Common myeloid progenitor, CD34-positive (primary cell): ENCODE results near the gene CD160.
"Not testable (repeated sequence)": the region's sequence is repeated elsewhere in the genome, so short reads cannot be mapped to it uniquely, and the experiment has no call there.

Source experiments
- CTCF ChIA-PET: fragments of 350-600 bp; sonication (Branson Sonifier 250); formaldehyde crosslinking; loops from one replicate; lab custom pipeline; 2021; ENCODE audit warnings: antibody characterized with exemption; lab: Charles Lee
- POLR2A ChIA-PET: fragments of 350-600 bp; sonication (Branson Sonifier 250); formaldehyde crosslinking; loops from one replicate; lab custom pipeline; 2021; ENCODE audit warnings: antibody characterized with exemption; lab: Charles Lee
- DNase-seq, 3 donors: peaks; one replicate each; pipeline versions ENCODE4 v3.0.0 to v3.0.0-alpha.2; 2013
- H3K27ac ChIP-seq, 2 experiments: 1 replicate in 1 of 2; 2 replicates in 1 of 2; pipeline ENCODE4 v1.7.0; 2013; ENCODE audit warnings: inconsistent platforms in 2 of 2, low read length in 2 of 2, mild to moderate bottlenecking in 2 of 2, low read depth in 1 of 2, moderate library complexity in 1 of 2; ENCODE audit not compliant: severe bottlenecking in 2 of 2, insufficient read depth in 1 of 2, poor library complexity in 1 of 2
- H3K27me3 ChIP-seq, 5 experiments: replicated peaks in 2 of 5; 1 replicate in 3 of 5; 2 replicates in 2 of 5; pipeline versions ENCODE4 v1.6.1 to v1.7.0; 2013; ENCODE audit warnings: low read length in 4 of 5, mild to moderate bottlenecking in 2 of 5, moderate library complexity in 2 of 5, inconsistent platforms in 1 of 5; ENCODE audit not compliant: insufficient read depth in 5 of 5, control insufficient read depth in 4 of 5
- H3K36me3 ChIP-seq, 4 experiments: 1 replicate in 2 of 4; 2 replicates in 2 of 4; pipeline versions ENCODE4 v1.6.1 to v1.7.0; 2013; ENCODE audit warnings: low read length in 3 of 4, control low read depth in 1 of 4, mild to moderate bottlenecking in 1 of 4; ENCODE audit not compliant: control insufficient read depth in 4 of 4, insufficient read depth in 4 of 4
- H3K4me1 ChIP-seq, 4 experiments: 1 replicate in 3 of 4; 2 replicates in 1 of 4; pipeline versions ENCODE4 v1.6.1 to v1.7.1; 2013; ENCODE audit warnings: low read length in 3 of 4, mild to moderate bottlenecking in 3 of 4, control low read depth in 1 of 4, inconsistent platforms in 1 of 4, moderate library complexity in 1 of 4; ENCODE audit not compliant: control insufficient read depth in 4 of 4, insufficient read depth in 4 of 4; ENCODE audit errors: control extremely low read depth in 1 of 4
- H3K4me3 ChIP-seq, 7 experiments: 1 replicate in 4 of 7; 2 replicates in 3 of 7; pipeline versions ENCODE4 v1.5.1 to v1.7.0; 2013; ENCODE audit warnings: mild to moderate bottlenecking in 7 of 7, low read length in 6 of 7, moderate library complexity in 6 of 7, inconsistent platforms in 2 of 7, low read depth in 2 of 7, control low read depth in 1 of 7; ENCODE audit not compliant: insufficient read depth in 4 of 7, control insufficient read depth in 1 of 7; ENCODE audit errors: extremely low read depth in 1 of 7
- H3K9me3 ChIP-seq, 5 experiments: 1 replicate in 4 of 5; 2 replicates in 1 of 5; pipeline versions ENCODE4 v1.6.1 to v1.7.1; 2013; ENCODE audit warnings: low read length in 4 of 5, mild to moderate bottlenecking in 2 of 5, inconsistent platforms in 1 of 5, low read depth in 1 of 5, moderate library complexity in 1 of 5; ENCODE audit not compliant: control insufficient read depth in 4 of 5, insufficient read depth in 2 of 5; ENCODE audit errors: control extremely low read depth in 1 of 5
- WGBS: methylation state at CpG from one replicate; pipeline ENCODE4 v1.1.5; 2013; ENCODE audit not compliant: insufficient coverage; 5-methylcytosine and 5-hydroxymethylcytosine counted together

The CD160 gene

DNA sequence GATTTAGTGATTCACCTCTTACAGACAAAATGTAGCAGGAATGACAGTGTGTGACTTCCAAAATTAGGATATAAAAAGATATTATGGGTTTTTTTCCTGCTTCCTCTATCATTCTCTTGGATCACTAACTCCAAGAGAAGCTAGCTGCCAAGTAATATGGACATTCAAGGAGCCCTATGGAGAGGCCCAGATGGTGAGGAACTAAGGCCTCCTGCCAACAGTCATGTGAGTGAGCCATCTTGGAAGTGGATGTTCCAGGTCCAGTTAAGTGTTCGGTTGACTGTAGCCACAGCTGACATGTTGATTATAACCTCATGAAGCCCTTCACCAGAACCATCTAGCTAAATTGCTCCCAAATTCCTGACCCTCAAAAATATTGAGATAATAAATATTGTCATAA is 38.8 kb downstream of the CD160 start:
- ChIA-PET CTCF (interaction anchor here (0.7 to 1.5 kb wide), 4 partner anchors 11 to 36 kb away, joined by 3 to 6 read pairs (median 3); no protein-coding TSS in a partner anchor), POLR2A (no interaction called here)
- Histone ChIP-seq H3K36me3 (peaks cover 2 to 42% (median 23%) of the 10 kb centered on the region in 4 experiments), H3K4me1 (no peaks in the 10 kb centered on the region), H3K27ac (no peak overlapping the region), H3K27me3 (no peaks in the 10 kb centered on the region), H3K4me3 (no peak overlapping the region), H3K9me3 (peaks cover 1 to 15% (median 8%) of the 10 kb centered on the region in 5 experiments)
- DNase-seq, result no peak
- no CpG with 5 or more reads among the region's 1 CpG for WGBS

DNA sequence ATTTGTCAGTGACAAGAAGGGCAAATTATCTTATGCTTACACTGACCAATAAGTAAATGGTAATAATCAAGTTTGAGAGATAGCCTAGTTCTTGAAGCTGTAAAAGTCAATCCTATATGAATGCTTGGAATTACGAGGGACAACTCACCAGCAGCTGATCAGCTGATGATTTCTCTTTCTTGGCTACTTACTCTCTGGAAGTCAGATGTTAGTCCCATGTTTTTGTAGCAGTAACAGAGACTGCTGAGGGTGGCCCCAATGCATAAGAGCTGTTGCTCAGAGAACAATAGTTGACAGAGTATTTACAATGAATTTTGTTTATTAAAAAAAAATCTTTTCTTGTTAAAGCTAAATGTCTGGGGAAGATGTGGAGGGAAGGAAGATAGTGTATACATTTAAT is 39.3 kb downstream of the CD160 start:
- 86% methylated on average over 1 of the region's 1 CpG for WGBS
- peaks cover 2 to 42% (median 22%) of the 10 kb centered on the region in 4 experiments for H3K36me3 ChIP-seq
- CTCF ChIA-PET, result interaction anchor here (0.7 to 1.5 kb wide), 4 partner anchors 11 to 37 kb away, joined by 3 to 6 read pairs (median 3); no protein-coding TSS in a partner anchor

DNA sequence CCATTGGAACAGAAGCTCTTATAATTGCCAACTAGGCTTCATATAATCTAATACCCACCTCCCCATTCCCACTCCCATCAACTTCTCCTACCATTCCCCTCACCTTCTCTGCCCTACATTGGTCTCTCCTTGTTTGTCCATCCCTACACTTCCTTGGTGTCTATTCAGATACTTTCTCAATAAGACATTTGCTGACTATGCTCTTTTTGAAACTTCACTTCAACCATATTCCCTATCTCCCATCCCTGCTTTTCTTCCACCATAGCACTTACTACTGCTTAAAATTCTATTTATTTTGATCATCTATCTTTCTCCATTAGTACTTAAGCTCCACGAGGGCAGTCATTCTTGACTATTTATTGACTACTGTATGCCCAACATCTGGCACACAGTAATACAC is 40.4 kb downstream of the CD160 start:
- WGBS, result 100% methylated on average over 1 of the region's 1 CpG
- H3K27ac ChIP-seq, result no peak overlapping the region
- POLR2A ChIA-PET, result no interaction called here
- H3K36me3 ChIP-seq, result peaks cover 2 to 41% (median 22%) of the 10 kb centered on the region in 4 experiments
- no peaks in the 10 kb centered on the region for H3K4me1 ChIP-seq
- H3K9me3 ChIP-seq, result peaks cover 1 to 15% (median 8%) of the 10 kb centered on the region in 5 experiments
- no peak overlapping the region for H3K4me3 ChIP-seq
- DNase-seq, result no peak
- CTCF ChIA-PET, result interaction anchor here (1.2 to 1.5 kb wide), 2 partner anchors 11 to 17 kb away, joined by 3 read pairs; no protein-coding TSS in a partner anchor
- H3K27me3 ChIP-seq, result no peaks in the 10 kb centered on the region

More for the DNA sequence above, 39.3 kb downstream of the CD160 start:
- POLR2A ChIA-PET, result no interaction called here
- no peak for DNase-seq
- Histone ChIP-seq H3K9me3 (peaks cover 1 to 15% (median 8%) of the 10 kb centered on the region in 5 experiments), H3K4me1 (no peaks in the 10 kb centered on the region), H3K27me3 (no peaks in the 10 kb centered on the region), H3K27ac (no peak overlapping the region), H3K4me3 (no peak overlapping the region)

DNA sequence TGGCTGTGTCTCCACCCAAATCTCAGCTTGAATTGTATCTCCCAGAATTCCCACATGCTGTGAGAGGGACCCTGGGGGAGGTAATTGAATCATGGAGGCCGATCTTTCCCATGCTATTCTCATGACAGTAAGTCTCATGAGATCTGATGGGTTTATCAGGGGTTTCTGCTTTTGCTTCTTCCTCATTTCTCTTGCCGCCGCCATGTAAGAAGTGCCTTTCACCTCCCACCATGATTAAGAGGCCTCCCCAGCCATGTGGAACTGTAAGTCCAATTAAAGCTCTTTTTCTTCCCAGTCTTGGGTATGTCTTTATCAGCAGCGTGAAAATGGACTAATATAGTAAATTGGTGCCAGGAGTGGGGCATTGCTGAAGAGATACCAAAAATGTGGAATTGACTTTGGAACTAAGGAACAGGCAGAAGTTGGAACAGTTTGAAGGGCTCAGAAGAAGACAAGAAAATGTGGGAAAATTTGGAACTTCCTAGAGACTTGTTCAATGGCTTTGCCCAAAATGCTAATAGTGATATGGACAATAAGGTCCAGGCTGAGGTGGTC is 41.2 kb downstream of the CD160 start:
- H3K27me3 ChIP-seq, H3K4me1 ChIP-seq, H3K4me3 ChIP-seq, DNase-seq, POLR2A ChIA-PET, H3K27ac ChIP-seq: not testable (repeated sequence)
- Histone ChIP-seq H3K36me3 (peaks cover 2 to 43% (median 22%) of the 10 kb centered on the region in 4 experiments), H3K9me3 (peaks cover 1 to 15% (median 8%) of the 10 kb centered on the region in 5 experiments)
- 94% methylated on average over 3 of the region's 4 CpGs for whole genome bisulfite sequencing
- CTCF ChIA-PET, result interaction anchor here (1.2 kb wide), 1 partner anchor 11 kb away, joined by 3 read pairs; no protein-coding TSS in a partner anchor

DNA sequence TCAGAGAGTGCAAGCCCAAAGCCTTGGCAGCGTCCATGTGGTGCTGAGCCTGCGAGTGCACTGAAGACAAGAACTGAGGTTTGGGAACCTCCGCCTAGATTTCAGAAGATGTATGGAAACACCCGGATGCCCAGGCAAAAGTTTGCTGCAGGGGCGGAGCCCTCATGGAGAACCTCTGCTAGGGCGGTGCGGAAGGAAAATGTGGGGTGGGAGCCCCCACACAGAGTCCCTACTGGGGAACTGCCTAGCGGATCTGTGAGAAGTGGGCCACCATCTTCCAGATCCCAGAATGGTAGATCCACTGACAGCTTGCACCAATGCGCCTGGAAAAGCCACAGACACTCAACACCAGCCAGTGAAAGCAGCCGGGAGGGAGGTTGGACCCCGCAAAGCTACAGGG is 42.2 kb downstream of the CD160 start:
- H3K27me3 ChIP-seq, POLR2A ChIA-PET, DNase-seq, CTCF ChIA-PET, H3K27ac ChIP-seq, H3K4me3 ChIP-seq, H3K4me1 ChIP-seq: not testable (repeated sequence)
- Histone ChIP-seq H3K36me3 (peaks cover 3 to 45% (median 22%) of the 10 kb centered on the region in 4 experiments), H3K9me3 (peaks cover 1 to 15% (median 8%) of the 10 kb centered on the region in 5 experiments)
- 100% methylated on average over 9 of the region's 11 CpGs for WGBS

DNA sequence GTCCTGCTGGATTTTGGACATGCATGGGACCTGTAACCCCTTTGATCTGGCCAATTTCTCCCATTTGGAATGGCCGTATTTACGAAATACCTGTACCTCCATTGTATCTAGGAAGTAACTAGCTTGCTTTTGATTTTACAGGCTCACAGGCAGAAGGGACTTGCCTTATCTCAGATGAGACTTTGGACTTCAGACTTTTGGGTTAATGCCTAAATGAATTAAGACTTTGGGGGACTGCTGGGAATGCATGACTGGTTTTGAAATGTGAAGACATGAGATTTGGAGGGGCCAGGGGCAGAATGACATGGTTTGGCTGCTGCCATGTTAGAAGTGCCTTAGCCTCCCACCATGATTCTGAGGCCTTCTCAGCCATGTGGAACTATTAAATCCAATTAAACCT is 42.7 kb downstream of the CD160 start:
- no CpG with 5 or more reads among the region's 2 CpGs for WGBS
- H3K4me1 ChIP-seq, H3K4me3 ChIP-seq, H3K27ac ChIP-seq, POLR2A ChIA-PET, DNase-seq, H3K27me3 ChIP-seq: not testable (repeated sequence)
- Histone ChIP-seq H3K9me3 (peaks cover 1 to 15% (median 8%) of the 10 kb centered on the region in 5 experiments), H3K36me3 (peaks cover 3 to 43% (median 22%) of the 10 kb centered on the region in 4 experiments)
- CTCF ChIA-PET, result interaction anchor here (1.5 kb wide), 1 partner anchor 11 kb away, joined by 3 read pairs; no protein-coding TSS in a partner anchor

DNA sequence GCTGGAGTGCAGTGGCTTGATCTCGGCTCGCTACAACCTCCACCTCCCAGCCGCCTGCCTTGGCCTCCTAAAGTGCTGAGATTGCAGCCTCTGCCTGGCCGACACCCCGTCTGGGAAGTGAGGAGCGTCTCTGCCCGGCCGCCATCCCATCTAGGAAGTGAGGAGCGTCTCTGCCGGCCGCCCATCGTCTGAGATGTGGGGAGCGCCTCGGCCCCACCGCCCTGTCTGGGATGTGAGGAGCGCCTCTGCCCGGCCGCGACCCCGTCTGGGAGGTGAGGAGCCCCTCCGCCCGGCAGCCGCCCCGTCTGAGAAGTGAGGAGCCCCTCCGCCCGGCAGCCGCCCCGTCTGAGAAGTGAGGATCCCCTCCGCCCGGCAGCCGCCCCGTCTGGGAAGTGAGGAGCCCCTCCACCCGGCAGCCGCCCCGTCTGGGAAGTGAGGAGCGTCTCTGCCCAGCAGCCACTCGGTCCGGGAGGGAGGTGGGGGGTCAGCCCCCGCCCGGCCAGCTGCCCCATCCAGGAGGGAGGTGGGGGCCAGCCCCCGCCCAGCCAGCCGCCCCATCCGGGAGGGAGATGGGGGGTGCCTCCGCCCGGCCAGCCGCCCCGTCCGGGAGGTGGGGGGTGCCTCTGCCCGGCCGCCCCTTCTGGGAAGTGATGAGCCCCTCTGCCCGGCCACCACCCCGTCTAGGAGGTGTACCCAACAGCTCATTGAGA is 45.1 kb downstream of the CD160 start:
- POLR2A ChIA-PET, CTCF ChIA-PET, H3K27ac ChIP-seq, H3K27me3 ChIP-seq, H3K4me3 ChIP-seq, DNase-seq, H3K4me1 ChIP-seq: not testable (repeated sequence)
- Histone ChIP-seq H3K36me3 (peaks cover 5 to 36% (median 16%) of the 10 kb centered on the region in 4 experiments), H3K9me3 (peaks cover 1 to 15% (median 8%) of the 10 kb centered on the region in 5 experiments)
- 97% methylated on average over 38 of the region's 52 CpGs for WGBS
